Heart right ventricle (tissue), 16 donors: ENCODE measurements around the gene MYH11. TPM values are rescaled to one million over a fixed set of nuclear protein-coding genes. Genes with fewer than 3 reads are reported as not detected.

ENCODE experiments used
- ATAC-seq, 8 donors: fragments of 200-7000 bp; cut with Tn5 transposase; one replicate each; pipeline ENCODE4 v1.9.1; 2020; ENCODE audit warnings: mild to moderate bottlenecking in 8 of 8, moderate library complexity in 8 of 8, moderate number of reproducible peaks in 1 of 8
- DNase-seq, 2 donors: peaks; one replicate each; pipeline ENCODE4 v3.0.0-alpha.2; 2020
- H3K27ac ChIP-seq, 10 donors: fragments of 200-600 bp; sonication (generic) in 2 of 10; one replicate each; pipeline versions ENCODE4 v1.5.0 to v1.8.0; 2020 to 2022; ENCODE audit warnings: mild to moderate bottlenecking in 3 of 10
- H3K27me3 ChIP-seq, 7 donors: fragments of 200-600 bp; one replicate each; pipeline ENCODE4 v1.8.0; 2021 to 2022; ENCODE audit warnings: mild to moderate bottlenecking in 2 of 7
- H3K36me3 ChIP-seq, 9 donors: fragments of 200-600 bp; sonication (generic) in 1 of 9; one replicate each; pipeline versions ENCODE4 v1.5.0 to v1.8.0; 2020 to 2022; ENCODE audit warnings: mild to moderate bottlenecking in 2 of 9
- H3K4me1 ChIP-seq, 9 donors: fragments of 200-600 bp; sonication (generic) in 1 of 9; one replicate each; pipeline versions ENCODE4 v1.5.0 to v1.8.0; 2020 to 2022; ENCODE audit warnings: mild to moderate bottlenecking in 4 of 9
- H3K4me3 ChIP-seq, 10 donors: fragments of 200-600 bp; sonication (generic) in 2 of 10; one replicate each; pipeline versions ENCODE4 v1.5.0 to v1.8.0; 2020 to 2022; ENCODE audit warnings: mild to moderate bottlenecking in 7 of 10, moderate library complexity in 2 of 10
- H3K9me3 ChIP-seq, 11 donors: fragments of 200-600 bp in 10 of 11; sonication (generic) in 2 of 11; one replicate each; pipeline versions ENCODE4 v1.5.0 to v1.8.0; 2013 to 2022; ENCODE audit warnings: mild to moderate bottlenecking in 2 of 11, control low read depth in 1 of 11, moderate library complexity in 1 of 11
- WGBS, 2 donors: extraction: QIAGEN DNeasy Blood & Tissue Kit; methylation state at CpG; one replicate each; pipeline ENCODE4 v1.1.7; 2013; ENCODE audit warnings: inconsistent platforms in 1 of 2; 5-methylcytosine and 5-hydroxymethylcytosine counted together
- intact Hi-C, 10 donors: fragments of 100-400 bp; cut with DNase I; formaldehyde crosslinking; loops; one replicate each; pipeline versions ENCODE4 v1.11.1 to v1.14.2; 2022
- polyA plus RNA-seq, 2 donors: library from polyadenylated mRNA; stranded (reverse); fragments of 200-250 nt; gene quantifications; one replicate each; pipeline ENCODE4 v1.2.3, GENCODE V29; 2013
- total RNA-seq, 10 donors: library from RNA; stranded (reverse); fragmentation: NEBNext Ultra II Directional in 3 of 10; extraction: Animal tissue kit (Norgen Biotek cat#: 25700) in 3 of 10; gene quantifications; one replicate each; pipeline versions ENCODE4 v1.2.1 to v1.2.4, GENCODE V29; 2021 to 2023
- TF ChIP-seq, protein P1 (sequence below), 9 donors: fragments of 200-600 bp; sonication (generic) in 2 of 9; IDR thresholded peaks; one replicate each; pipeline versions ENCODE4 v1.5.0 to v1.8.0; 2021 to 2022; ENCODE audit warnings: antibody characterized with exemption in 9 of 9, mild to moderate bottlenecking in 5 of 9, moderate library complexity in 1 of 9
- donor health status: Arrhythmogenic right ventricular cardiomyopathy.
- donor health status: ischemic (EF 13 %, LVEDD 7.1; RV severe dilation, severe dysfunction).
- donor health status: healthy with polysubstance abuse.
- donor health status: DM: no; HTN: yes; CAD: no.
- donor health status: DM: no; HTN: no; CAD: no.
- donor health status: ischemic (EF 25% LVEDD 6.9; RV normal size, moderate dysfunction).
- donor health status: ischemic (EF 25% LVEDD 5.7; RV mildly dilated, moderate dysfunction).
- donor health status: healthy.
- donor health status: DM: yes; HTN: yes; CAD: no.
- donor health status: Ischemic cardiomyopathy.
- donor health status: ischemic (EF 35%, LVEDD 5.7; RV mildly dilated, moderate dysfunction).
- donor health status: nonischemic (EF 11% LVEDD 7.7; RV severe dilation, severe dysfunction).
- donor health status: DM: yes; HTN: yes; CAD: no.
- donor health status: PGD.
- donor health status: ischemic (EF 29% LVEDD 5.4; RV normal size, mild dysfunction).
- donor health status: nonischemic (EF 23%, LVEDD 6.1; RV moderate dilation, normal function).

The MYH11 gene
- total and polyA plus RNA-seq, 12 donors = 9.8 to 46.7 (median 23.5) TPM

DNA sequence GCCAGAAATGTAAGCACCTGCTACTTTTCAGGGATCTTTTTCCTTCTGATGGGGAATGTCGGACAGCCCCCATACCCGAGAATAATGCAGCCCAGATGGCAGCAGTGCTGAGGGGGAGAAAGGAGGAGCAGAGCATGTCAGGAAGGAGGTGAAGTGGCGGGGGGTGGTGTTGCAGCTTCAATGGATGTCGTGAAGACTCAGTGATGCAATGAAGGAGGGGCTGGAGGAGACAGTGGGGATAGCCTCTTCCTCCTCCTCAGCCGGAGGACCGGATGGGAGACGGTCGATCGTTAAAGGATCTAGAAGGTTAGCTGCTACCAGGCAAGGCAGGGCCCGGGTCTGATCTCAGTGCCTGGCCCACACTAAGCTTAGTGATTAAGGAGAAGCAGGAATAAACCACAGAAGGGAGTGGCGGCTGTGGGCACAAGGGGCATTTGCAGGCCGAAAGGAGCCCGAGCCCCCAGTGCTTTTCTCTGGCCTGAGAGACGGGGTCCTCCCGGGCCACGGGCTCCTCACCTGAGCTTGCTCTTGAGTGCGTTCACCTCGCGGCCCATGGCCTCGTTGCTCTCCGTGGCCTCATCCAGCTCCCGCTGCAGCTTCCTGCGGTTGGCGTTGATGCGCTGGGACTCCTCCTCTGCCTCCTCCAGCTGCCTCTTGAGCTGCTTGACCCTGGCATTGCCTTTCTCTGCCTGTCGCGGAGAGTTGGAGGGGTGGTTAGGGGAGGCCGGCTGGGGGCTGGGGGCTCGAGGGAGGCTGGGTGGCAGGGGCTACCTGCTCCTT is 142.2 kb downstream of the MYH11 start:
- WGBS, 2 donors = 88 to 91% methylated on average over 29 of the region's 29 CpGs
- intact Hi-C loops = loop anchor here in 1 of 10 donors (10.0 kb wide), 1 partner anchor 290 kb away; no protein-coding TSS in a partner anchor
- Histone ChIP-seq H3K36me3 (peaks cover 0 to 76% (median 16%) of the 10 kb centered on the region in 9 donors), H3K4me1 (no peaks in the 10 kb centered on the region), H3K4me3 (no peak overlapping the region), H3K27ac (no peak overlapping the region), H3K27me3 (no peaks in the 10 kb centered on the region), H3K9me3 (no peaks in the 10 kb centered on the region)
- no peak for ATAC-seq
- DNase-seq = no peak
- TF ChIP-seq, protein P1, sequence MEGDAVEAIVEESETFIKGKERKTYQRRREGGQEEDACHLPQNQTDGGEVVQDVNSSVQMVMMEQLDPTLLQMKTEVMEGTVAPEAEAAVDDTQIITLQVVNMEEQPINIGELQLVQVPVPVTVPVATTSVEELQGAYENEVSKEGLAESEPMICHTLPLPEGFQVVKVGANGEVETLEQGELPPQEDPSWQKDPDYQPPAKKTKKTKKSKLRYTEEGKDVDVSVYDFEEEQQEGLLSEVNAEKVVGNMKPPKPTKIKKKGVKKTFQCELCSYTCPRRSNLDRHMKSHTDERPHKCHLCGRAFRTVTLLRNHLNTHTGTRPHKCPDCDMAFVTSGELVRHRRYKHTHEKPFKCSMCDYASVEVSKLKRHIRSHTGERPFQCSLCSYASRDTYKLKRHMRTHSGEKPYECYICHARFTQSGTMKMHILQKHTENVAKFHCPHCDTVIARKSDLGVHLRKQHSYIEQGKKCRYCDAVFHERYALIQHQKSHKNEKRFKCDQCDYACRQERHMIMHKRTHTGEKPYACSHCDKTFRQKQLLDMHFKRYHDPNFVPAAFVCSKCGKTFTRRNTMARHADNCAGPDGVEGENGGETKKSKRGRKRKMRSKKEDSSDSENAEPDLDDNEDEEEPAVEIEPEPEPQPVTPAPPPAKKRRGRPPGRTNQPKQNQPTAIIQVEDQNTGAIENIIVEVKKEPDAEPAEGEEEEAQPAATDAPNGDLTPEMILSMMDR (IDR thresholded peaks at IDR 0.05) = no peak

- intact Hi-C loops = loop anchor here in 6 of 10 donors (5.0 to 10.0 kb wide), 5 partner anchors 64 to 287 kb away; partner anchors contain the start of gene MARF1 (in 1 of the 6)
- Histone ChIP-seq H3K27me3 (no peaks in the 10 kb centered on the region), H3K4me3 (no peak overlapping the region), H3K36me3 (peaks cover 0 to 62% (median 9%) of the 10 kb centered on the region in 9 donors), H3K9me3 (no peaks in the 10 kb centered on the region), H3K27ac (no peak overlapping the region), H3K4me1 (peaks cover 0 to 12% (median 0%) of the 10 kb centered on the region in 9 donors)
- DNase-seq (no peak), ATAC-seq (no peak)
- WGBS, 2 donors = 92% methylated on average over 7 of the region's 7 CpGs
- TF ChIP-seq, protein P1 (IDR thresholded peaks at IDR 0.05) = no peak
Observed at GRCh38 chr16:15708997-15709396, 147.8 kb downstream of the MYH11 start.

GRCh38 chr16:15708096-15708495 is 148.7 kb downstream of the MYH11 start:
- intact Hi-C loops = loop anchor here in 6 of 10 donors (5.0 to 10.0 kb wide), 5 partner anchors 63 to 286 kb away; partner anchors contain the start of gene MARF1 (in 1 of the 6)

DNA sequence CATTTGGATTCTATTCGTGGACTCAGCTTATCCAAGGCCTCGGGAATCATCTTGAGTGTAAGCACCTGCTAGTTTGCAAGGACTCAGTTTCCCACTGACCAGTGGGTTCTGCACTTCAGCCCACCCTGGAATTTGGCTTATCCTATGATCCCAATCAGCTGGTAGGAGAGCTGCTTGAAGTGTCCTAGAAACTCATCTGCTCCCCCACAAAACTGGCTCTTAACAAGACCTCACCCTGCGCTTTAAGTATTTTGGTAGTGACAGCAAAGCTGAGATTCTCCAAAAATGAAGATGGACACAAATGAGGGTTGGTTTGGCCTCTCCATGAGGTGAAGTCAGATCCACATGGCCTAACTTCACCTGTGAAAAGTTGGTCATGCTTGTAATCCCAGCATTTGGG is 149.5 kb downstream of the MYH11 start:
- WGBS, 2 donors = 90 to 93% methylated on average over 3 of the region's 3 CpGs
- H3K27ac ChIP-seq = no peak overlapping the region

More at GRCh38 chr16:15708096-15708495, 148.7 kb downstream of the MYH11 start:
- no peak for ATAC-seq
- Histone ChIP-seq H3K27me3 (no peaks in the 10 kb centered on the region), H3K36me3 (peaks cover 0 to 55% (median 9%) of the 10 kb centered on the region in 9 donors), H3K4me3 (no peak overlapping the region), H3K4me1 (peaks cover 0 to 14% (median 0%) of the 10 kb centered on the region in 9 donors), H3K9me3 (no peaks in the 10 kb centered on the region), H3K27ac (no peak overlapping the region)
- 71 to 77% methylated on average over 12 of the region's 12 CpGs for WGBS, 2 donors
- no peak for DNase-seq
- TF ChIP-seq, protein P1 (IDR thresholded peaks at IDR 0.05) = no peak

More for the DNA sequence above, 149.5 kb downstream of the MYH11 start:
- H3K4me3 ChIP-seq = no peak overlapping the region
- no peaks in the 10 kb centered on the region for H3K27me3 ChIP-seq
- no peaks in the 10 kb centered on the region for H3K9me3 ChIP-seq
- intact Hi-C loops = loop anchor here in 6 of 10 donors (5.0 to 10.0 kb wide), 5 partner anchors 63 to 285 kb away; partner anchors contain the start of gene MARF1 (in 1 of the 6)
- peaks cover 0 to 52% (median 9%) of the 10 kb centered on the region in 9 donors for H3K36me3 ChIP-seq
- ATAC-seq (no peak), DNase-seq (no peak)
- TF ChIP-seq, protein P1 (IDR thresholded peaks at IDR 0.05) = no peak
- H3K4me1 ChIP-seq = peaks cover 0 to 14% (median 0%) of the 10 kb centered on the region in 9 donors
